ENCODE results near the gene EPS8L3. TPM values are rescaled to one million over a fixed set of nuclear protein-coding genes. Genes with fewer than 3 reads are reported as not detected.

The EPS8L3 gene
- total and polyA plus RNA-seq, 9 of the 15 experiments (the other 6 are each of a cell fraction or from before 2014, with no cell fraction given) = 0.09 to 0.42 (median 0.14) TPM; not detected in 5

GRCh38 chr1:109802901-109803561 lies 39.3 kb upstream of the EPS8L3 start (continued):
- TF ChIP-seq, protein P1, sequence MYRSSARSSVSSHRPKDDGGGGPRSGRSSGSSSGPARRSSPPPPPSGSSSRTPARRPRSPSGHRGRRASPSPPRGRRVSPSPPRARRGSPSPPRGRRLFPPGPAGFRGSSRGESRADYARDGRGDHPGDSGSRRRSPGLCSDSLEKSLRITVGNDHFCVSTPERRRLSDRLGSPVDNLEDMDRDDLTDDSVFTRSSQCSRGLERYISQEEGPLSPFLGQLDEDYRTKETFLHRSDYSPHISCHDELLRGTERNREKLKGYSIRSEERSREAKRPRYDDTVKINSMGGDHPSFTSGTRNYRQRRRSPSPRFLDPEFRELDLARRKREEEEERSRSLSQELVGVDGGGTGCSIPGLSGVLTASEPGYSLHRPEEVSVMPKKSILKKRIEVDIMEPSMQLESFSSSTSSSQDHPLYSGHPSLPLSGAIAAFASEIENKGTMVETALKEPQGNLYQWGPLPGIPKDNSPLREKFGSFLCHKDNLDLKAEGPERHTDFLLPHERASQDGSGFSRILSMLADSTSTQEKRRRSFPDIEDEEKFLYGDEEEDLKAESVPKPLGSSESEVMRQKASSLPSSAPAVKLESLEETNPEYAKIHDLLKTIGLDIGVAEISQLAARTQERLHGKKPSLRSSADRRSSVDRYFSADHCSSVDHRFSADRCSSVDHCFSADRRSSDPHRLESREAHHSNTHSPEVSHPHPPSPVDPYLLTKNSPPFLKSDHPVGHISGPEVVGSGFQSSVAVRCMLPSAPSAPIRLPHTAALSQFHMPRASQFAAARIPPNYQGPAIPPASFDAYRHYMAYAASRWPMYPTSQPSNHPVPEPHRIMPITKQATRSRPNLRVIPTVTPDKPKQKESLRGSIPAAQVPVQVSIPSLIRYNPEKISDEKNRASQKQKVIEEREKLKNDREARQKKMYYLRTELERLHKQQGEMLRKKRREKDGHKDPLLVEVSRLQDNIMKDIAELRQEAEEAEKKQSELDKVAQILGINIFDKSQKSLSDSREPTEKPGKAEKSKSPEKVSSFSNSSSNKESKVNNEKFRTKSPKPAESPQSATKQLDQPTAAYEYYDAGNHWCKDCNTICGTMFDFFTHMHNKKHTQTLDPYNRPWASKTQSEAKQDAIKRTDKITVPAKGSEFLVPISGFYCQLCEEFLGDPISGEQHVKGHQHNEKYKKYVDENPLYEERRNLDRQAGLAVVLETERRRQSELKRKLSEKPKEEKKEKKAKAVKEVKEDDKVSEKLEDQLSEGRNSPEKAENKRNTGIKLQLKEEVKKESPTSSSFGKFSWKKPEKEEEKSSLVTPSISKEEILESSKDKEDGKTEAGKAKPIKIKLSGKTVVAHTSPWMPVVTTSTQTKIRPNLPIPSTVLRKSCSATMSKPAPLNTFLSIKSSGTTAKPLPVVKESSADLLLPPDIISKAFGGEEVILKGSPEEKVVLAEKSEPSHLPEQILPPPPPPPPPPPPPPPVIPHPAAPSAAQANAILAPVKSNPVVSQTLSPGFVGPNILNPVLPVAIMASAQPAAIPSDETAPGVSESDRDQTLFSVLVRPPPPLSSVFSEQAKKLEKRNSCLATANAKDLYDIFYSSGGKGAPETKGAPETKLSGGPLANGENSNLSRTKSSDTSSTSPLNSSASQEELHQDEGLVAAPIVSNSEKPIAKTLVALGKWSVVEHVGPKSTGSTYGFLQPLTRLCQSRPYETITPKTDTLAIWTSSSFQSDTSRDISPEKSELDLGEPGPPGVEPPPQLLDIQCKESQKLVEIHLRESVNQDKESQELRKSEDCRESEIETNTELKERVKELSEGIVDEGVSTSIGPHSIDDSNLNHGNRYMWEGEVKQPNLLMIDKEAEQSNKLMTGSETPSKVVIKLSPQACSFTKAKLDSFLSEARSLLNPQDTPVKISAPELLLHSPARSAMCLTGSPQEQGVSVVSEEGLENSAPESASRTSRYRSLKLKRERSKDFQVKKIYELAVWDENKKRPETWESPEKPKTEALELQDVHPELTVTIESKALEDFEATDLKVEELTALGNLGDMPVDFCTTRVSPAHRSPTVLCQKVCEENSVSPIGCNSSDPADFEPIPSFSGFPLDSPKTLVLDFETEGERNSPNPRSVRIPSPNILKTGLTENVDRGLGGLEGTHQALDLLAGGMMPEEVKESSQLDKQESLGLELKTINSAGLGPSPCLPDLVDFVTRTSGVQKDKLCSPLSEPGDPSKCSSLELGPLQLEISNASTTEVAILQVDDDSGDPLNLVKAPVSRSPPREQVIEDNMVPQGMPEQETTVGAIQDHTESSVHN (IDR thresholded peaks at IDR 0.05; ENCODE audit: borderline replicate concordance in 1 of 2, low read depth in 1 of 2) = no peak
- TF ChIP-seq ZBED1 (IDR thresholded peaks at IDR 0.05) = no peak
- no peak for TF ChIP-seq HDAC2 (IDR thresholded peaks at IDR 0.05)
- TF ChIP-seq KDM4B (IDR thresholded peaks at IDR 0.05; ENCODE audit: borderline replicate concordance in 2 of 2, low read depth in 1 of 2) = no peak
